ENCODE measurements around the gene GTPBP3.
"Not testable (repeated sequence)": the region's sequence is repeated elsewhere in the genome, so short reads cannot be mapped to it uniquely, and the experiment has no call there.

Gene GTPBP3

GRCh38 chr19:17357078-17357666 lies 19.8 kb downstream of the GTPBP3 start:
- TF ChIP-seq CTCF (IDR thresholded peaks at IDR 0.05; ENCODE audit: insufficient read depth, low read depth, low read length, missing control alignments), result no peak
- H3K4me3 ChIP-seq (ENCODE audit: low read length), result no peak overlapping the region
- DNase-seq (ENCODE audit: low read depth), result no peak

GRCh38 chr19:17357724-17358123 lies 20.4 kb downstream of the GTPBP3 start:
- no peak for DNase-seq (ENCODE audit: low read depth)
- TF ChIP-seq CTCF (IDR thresholded peaks at IDR 0.05; ENCODE audit: insufficient read depth, low read depth, low read length, missing control alignments), result no peak
- H3K4me3 ChIP-seq (ENCODE audit: low read length), result no peak overlapping the region

DNA sequence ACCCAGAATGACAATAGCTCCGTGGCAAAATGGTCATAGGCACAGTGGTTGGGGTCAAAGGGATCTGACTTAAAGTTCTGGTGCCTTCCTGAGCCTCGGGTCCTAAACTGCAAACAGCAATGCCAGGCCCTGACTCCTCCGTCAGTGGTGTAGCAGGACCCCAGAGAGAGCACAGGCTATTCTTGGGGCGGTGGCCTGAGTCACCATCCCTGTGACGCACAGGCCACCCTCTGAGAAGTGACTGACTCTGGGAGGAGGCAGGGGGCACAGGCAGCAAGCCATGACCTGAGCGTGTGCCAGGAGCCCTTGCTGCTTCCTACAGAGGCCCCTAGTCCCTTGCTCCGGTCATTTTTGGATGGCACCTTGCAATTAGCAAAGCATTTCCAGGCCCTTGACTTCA lies 21.0 kb downstream of the GTPBP3 start:
- H3K4me3 ChIP-seq (ENCODE audit: low read length), result no peak overlapping the region
- no peak for TF ChIP-seq CTCF (IDR thresholded peaks at IDR 0.05; ENCODE audit: insufficient read depth, low read depth, low read length, missing control alignments)
- DNase-seq (ENCODE audit: low read depth), result no peak

- no peak for TF ChIP-seq CTCF (IDR thresholded peaks at IDR 0.05; ENCODE audit: insufficient read depth, low read depth, low read length, missing control alignments)
- no peak for DNase-seq (ENCODE audit: low read depth)
- H3K4me3 ChIP-seq (ENCODE audit: low read length), result no peak overlapping the region
Measured at GRCh38 chr19:17359905-17360800, 22.8 kb downstream of the GTPBP3 start.

DNA sequence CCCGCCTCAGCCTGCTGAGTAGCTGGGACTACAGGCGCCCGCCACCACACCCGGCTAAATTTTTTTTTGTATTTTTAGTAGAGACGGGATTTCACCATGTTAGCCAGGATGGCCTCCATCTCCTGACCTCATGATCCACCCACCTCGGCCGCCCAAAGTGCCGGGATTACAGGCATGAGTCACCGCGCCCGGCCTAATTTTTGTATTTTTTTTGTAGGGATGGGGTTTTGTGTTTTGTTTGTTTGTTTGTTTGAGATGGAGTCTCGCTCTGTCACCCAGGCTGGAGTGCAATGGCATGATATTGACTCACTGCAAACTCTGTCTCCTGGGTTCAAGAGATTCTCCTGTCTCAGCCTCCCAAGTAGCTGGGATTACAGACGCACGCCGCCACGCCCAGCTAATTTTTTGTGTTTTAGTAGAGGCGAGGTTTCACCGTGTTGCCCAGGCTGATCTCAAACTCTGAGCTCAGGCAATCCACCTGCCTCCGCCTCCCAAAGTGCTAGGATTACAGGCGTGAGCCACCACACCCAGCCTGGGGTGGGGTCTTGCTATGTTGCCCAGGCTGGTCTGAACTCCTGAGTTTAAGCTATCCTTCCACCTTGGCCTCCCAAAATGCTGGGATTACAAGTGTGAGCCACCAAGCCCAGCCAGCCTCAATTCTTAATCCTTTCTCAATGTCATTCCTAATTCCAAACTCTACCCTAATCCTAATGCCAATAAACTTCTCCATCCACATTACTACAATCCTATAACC lies 26.7 kb downstream of the GTPBP3 start:
- not testable (repeated sequence) for H3K4me3 ChIP-seq (ENCODE audit: low read length); DNase-seq (ENCODE audit: low read depth)

DNA sequence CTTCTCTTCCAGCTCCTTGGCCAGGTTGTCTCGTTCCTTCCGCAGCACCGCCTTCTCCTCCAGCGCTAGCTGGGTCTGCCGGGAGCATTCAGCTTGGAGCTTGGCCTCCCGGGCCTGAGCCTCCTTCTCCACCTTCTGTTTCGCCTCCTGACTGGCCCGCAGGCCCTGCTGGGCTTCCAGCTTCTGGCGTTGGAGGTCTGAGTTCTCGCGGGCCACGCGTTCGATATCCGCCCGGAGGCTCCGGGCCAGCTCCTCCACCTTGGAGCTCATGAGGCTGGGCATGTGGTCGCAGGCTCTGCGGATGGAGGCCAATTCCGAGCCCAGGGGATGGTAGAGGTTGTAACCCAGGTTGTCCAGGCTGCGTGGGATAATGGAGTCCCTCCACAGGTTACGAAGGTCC lies 28.0 kb downstream of the GTPBP3 start:
- DNase-seq (ENCODE audit: low read depth), result no peak
- no peak for TF ChIP-seq CTCF (IDR thresholded peaks at IDR 0.05; ENCODE audit: insufficient read depth, low read depth, low read length, missing control alignments)
- H3K4me3 ChIP-seq (ENCODE audit: low read length), result no peak overlapping the region

DNA sequence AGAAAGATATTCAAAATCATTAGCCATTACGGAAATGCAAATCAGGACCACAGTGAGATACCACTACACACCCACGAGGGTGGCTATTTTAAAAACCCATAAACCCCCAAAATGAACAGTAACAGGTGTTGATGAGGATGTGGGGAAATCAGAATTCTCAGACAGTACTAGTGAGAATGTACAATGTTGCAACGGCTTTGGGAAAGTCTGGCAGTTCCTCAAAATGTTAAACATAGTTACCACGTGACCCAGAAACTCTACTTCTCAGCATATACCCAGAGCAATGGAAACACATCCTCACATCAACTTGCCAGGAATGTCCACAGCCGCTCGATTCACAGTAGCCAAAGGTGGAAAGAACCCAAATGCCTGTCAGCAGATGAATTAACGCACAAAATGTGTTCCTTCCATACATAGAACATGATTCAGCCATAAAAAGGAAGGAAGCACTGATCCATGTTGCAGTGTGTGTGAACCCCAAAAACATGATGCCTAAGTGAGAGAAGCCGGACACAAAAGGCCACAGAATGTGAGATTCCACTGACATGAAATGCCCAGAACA lies 32.8 kb downstream of the GTPBP3 start:
- no peak for TF ChIP-seq CTCF (IDR thresholded peaks at IDR 0.05; ENCODE audit: insufficient read depth, low read depth, low read length, missing control alignments)
- no peak for DNase-seq (ENCODE audit: low read depth)
- H3K4me3 ChIP-seq (ENCODE audit: low read length), result no peak overlapping the region

Measured in epithelial cell of esophagus (primary cell).